Measurements from ENCODE around the gene ACIN1. TPM values are rescaled to one million over a fixed set of nuclear protein-coding genes. Genes with fewer than 3 reads are reported as not detected.

ACIN1 gene
- total RNA-seq, 4 donors from 2014 or later: 96.5 to 143 (median 108) TPM

DNA sequence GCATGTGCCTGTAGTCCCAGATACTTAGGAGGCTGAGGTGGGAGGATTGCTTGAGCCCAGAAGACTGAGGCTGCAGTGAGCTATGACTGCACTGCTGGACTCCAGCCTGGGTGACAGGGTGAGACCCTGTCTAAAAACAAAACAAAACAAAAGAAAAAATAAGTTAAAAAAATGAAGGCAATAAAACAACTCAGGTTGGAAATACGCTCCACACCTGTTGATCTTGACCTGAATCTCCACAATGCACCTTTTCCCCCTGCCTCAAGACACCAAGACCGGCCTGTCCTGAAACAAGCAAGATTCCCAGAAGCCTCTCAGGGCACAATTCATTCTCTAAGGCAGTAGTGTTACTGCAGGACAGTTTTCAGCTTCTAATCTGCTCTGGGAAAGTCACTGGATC lies 44.9 kb upstream of the ACIN1 start:
- 93 to 100% methylated on average over 2 of the region's 2 CpGs for WGBS, 2 donors
- H3K36me3 ChIP-seq: peaks cover 0 to 44% (median 0%) of the 10 kb centered on the region in 3 donors
- no peaks in the 10 kb centered on the region for H3K27me3 ChIP-seq
- DNase-seq (ENCODE audit: low spot score in 2 of 2): no peak
- no peak overlapping the region for H3K27ac ChIP-seq
- no peaks in the 10 kb centered on the region for H3K4me1 ChIP-seq
- H3K4me3 ChIP-seq: no peak overlapping the region
- no peaks in the 10 kb centered on the region for H3K9me3 ChIP-seq
- TF ChIP-seq POLR2A (IDR thresholded peaks at IDR 0.05) (no peak), EP300 (IDR thresholded peaks at IDR 0.05) (no peak), CTCF (IDR thresholded peaks at IDR 0.05) (no peak)

DNA sequence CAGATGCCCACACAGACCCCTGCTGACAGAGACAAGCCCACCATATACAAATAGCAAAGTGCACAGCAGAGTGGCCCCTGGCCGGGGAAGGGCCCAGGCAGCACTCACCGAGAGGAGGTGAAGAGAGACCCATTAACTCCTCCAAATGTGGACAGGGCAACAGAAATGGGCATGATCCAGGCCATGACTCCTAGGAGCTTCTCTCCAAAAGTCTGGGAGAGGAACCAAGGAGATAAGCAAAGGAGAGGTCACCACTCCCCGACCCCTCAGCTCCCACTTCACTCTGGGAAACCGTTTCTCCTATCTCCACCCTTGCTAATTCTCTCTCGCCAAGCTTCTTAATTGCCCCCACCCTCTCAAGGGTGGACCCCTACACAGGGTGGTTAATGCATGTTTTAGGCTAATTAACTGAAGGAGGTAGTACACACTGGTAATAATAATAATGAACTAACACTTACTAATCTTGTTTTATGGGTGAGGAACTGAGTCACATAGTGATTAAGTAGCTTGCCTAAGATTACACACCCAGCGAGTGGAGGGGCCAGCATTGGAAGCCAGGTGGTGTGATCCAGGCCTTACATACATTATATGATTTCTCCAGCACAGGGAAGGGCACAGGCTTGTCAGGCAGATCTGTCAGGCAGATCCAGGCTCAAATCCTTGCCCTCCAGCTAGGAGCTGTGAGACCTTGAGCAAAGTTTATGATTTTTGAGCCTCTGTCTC lies 43.0 kb upstream of the ACIN1 start:
- no peak for DNase-seq (ENCODE audit: low spot score in 2 of 2)
- peaks cover 0 to 44% (median 0%) of the 10 kb centered on the region in 3 donors for H3K36me3 ChIP-seq
- no peak overlapping the region for H3K27ac ChIP-seq
- H3K4me1 ChIP-seq: no peaks in the 10 kb centered on the region
- TF ChIP-seq POLR2A (IDR thresholded peaks at IDR 0.05) (no peak), CTCF (IDR thresholded peaks at IDR 0.05) (no peak), EP300 (IDR thresholded peaks at IDR 0.05) (no peak)
- WGBS, 2 donors: 79 to 80% methylated on average over 6 of the region's 6 CpGs
- no peaks in the 10 kb centered on the region for H3K27me3 ChIP-seq
- H3K9me3 ChIP-seq: no peaks in the 10 kb centered on the region
- H3K4me3 ChIP-seq: no peak overlapping the region

DNA sequence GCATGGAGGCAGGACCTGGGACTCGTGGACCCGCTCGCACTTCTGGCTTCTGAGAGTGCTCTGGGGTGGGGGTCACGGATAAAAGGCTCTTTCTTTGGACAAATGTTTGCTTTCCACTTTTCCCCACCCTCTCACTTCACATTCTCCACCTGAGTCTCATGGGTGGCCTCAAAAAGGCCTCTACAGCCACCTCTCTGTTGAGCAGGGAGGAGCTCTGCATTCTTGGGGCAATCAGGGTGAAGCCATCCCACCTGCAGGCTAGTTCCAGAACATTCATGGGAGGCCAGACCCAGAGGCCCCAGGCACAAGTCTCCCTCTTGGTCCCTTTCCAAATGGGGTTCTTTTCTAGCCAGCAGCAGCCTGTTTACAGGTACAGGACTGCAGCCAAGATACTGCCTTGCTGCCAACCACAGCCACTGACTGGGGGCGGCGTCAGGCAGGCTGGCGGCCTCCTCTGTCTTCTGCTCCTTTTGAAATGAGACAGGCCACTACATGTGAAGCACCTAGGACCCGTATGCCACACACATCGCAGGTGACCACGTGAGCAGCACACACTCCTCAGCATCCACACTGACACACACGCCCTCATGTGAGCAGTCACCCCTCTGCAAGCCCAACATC lies 42.4 kb upstream of the ACIN1 start:
- H3K36me3 ChIP-seq: peaks cover 0 to 44% (median 0%) of the 10 kb centered on the region in 3 donors
- TF ChIP-seq EP300 (IDR thresholded peaks at IDR 0.05) (no peak), POLR2A (IDR thresholded peaks at IDR 0.05) (no peak), CTCF (IDR thresholded peaks at IDR 0.05) (no peak)
- H3K4me3 ChIP-seq: no peak overlapping the region
- no peak overlapping the region for H3K27ac ChIP-seq
- WGBS, 2 donors: 85 to 89% methylated on average over 11 of the region's 11 CpGs
- DNase-seq (ENCODE audit: low spot score in 2 of 2): no peak
- H3K27me3 ChIP-seq: no peaks in the 10 kb centered on the region
- no peaks in the 10 kb centered on the region for H3K9me3 ChIP-seq
- H3K4me1 ChIP-seq: no peaks in the 10 kb centered on the region

GRCh38 chr14:23136566-23137133 lies 41.7 kb upstream of the ACIN1 start:
- peaks cover 0 to 44% (median 0%) of the 10 kb centered on the region in 3 donors for H3K36me3 ChIP-seq
- no peak overlapping the region for H3K27ac ChIP-seq

More at GRCh38 chr14:23136566-23137133, 41.7 kb upstream of the ACIN1 start:
- Histone ChIP-seq H3K9me3 (no peaks in the 10 kb centered on the region), H3K4me3 (no peak overlapping the region), H3K27me3 (no peaks in the 10 kb centered on the region), H3K4me1 (no peaks in the 10 kb centered on the region)
- 84 to 86% methylated on average over 16 of the region's 16 CpGs for WGBS, 2 donors
- TF ChIP-seq CTCF (IDR thresholded peaks at IDR 0.05) (no peak), EP300 (IDR thresholded peaks at IDR 0.05) (no peak), POLR2A (IDR thresholded peaks at IDR 0.05) (no peak)
- no peak for DNase-seq (ENCODE audit: low spot score in 2 of 2)

Data from tibial nerve (tissue), 4 donors.